AG04450 (cell line): ENCODE data around the gene ABHD11. TPM values are rescaled to one million over a fixed set of nuclear protein-coding genes. Genes with fewer than 3 reads are reported as not detected.

ENCODE experiments used
- CTCF ChIA-PET: fragments of 300-600, 350-600 bp; formaldehyde crosslinking; extraction: SDS; loops from one replicate; lab custom pipeline; 2022; ENCODE audit warnings: antibody characterized with exemption, inconsistent platforms; lab: Charles Lee
- POLR2A ChIA-PET: fragments of 350-600 bp; formaldehyde crosslinking; extraction: SDS; loops from one replicate; lab custom pipeline; 2021; ENCODE audit warnings: antibody characterized with exemption, inconsistent platforms; lab: Yijun Ruan, JAX
- DNase-seq: peaks from one replicate; pipeline ENCODE4 v3.0.0-alpha.2; 2011; ENCODE audit warnings: low read depth, low spot score
- H3K27ac ChIP-seq: one replicate; pipeline ENCODE4 v1.5.1; 2012; ENCODE audit warnings: low read depth, low read length, control low read depth
- H3K27me3 ChIP-seq: one replicate; pipeline ENCODE4 v1.6.0; 2012; ENCODE audit warnings: low read length; ENCODE audit not compliant: control insufficient read depth, insufficient read depth
- H3K4me3 ChIP-seq: 2 replicates; pipeline ENCODE4 v1.5.1; 2011; ENCODE audit warnings: mild to moderate bottlenecking, low read depth, low read length, control low read depth
- H3K9me3 ChIP-seq: 2 replicates; pipeline ENCODE4 v1.5.1; 2012; ENCODE audit warnings: low read length; ENCODE audit not compliant: control insufficient read depth, insufficient read depth
- CTCF ChIP-seq: IDR thresholded peaks from 2 replicates; pipeline ENCODE4 v1.5.1; 2011; ENCODE audit warnings: low read depth, low read length, control low read depth, inconsistent platforms
- polyA plus RNA-seq: library from polyadenylated mRNA; depleted of rRNA; stranded (reverse); fragments of >200 nt; gene quantifications from 2 replicates; pipeline ENCODE4 v1.2.3, GENCODE V29; 2011

Gene ABHD11
- polyA plus RNA-seq, 1 experiment: 5.1 TPM

GRCh38 chr7:73769481-73770001 is 30.9 kb upstream of the ABHD11 start:
- Histone ChIP-seq H3K27ac (no peak overlapping the region), H3K9me3 (peaks cover 6% of the 10 kb centered on the region; the same call in 1 of the 2 replicates), H3K4me3 (no peak overlapping the region), H3K27me3 (peaks cover 33% of the 10 kb centered on the region)
- ChIA-PET POLR2A (no interaction called here), CTCF (no interaction called here)
- no peak for DNase-seq
- no peak for TF ChIP-seq CTCF

- Histone ChIP-seq H3K27me3 (peaks cover 33% of the 10 kb centered on the region), H3K27ac (no peak overlapping the region), H3K9me3 (peaks cover 6% of the 10 kb centered on the region; the same call in 1 of the 2 replicates), H3K4me3 (no peak overlapping the region)
- POLR2A ChIA-PET: no interaction called here
- no peak for DNase-seq
- CTCF ChIA-PET: no interaction called here
- 0 out of 2 replicates have a peak, but pooled peaks have one; percentile 5 for TF ChIP-seq CTCF
These were observed 30.3 kb upstream of the ABHD11 start for GRCh38 chr7:73768641-73769480.

GRCh38 chr7:73766556-73767229 is 28.1 kb upstream of the ABHD11 start:
- H3K27me3 ChIP-seq: peaks cover 37% of the 10 kb centered on the region
- no peak overlapping the region for H3K27ac ChIP-seq
- no peak for TF ChIP-seq CTCF
- peaks cover 6% of the 10 kb centered on the region; the same call in 1 of the 2 replicates for H3K9me3 ChIP-seq
- no peak for DNase-seq
- ChIA-PET POLR2A (interaction anchor here (0.7 kb wide), 1 partner anchor 634 kb away, joined by 13 read pairs; no protein-coding TSS in a partner anchor), CTCF (no interaction called here)
- H3K4me3 ChIP-seq: no peak overlapping the region

GRCh38 chr7:73762659-73762999 is 24.0 kb upstream of the ABHD11 start:
- no peak for TF ChIP-seq CTCF
- POLR2A ChIA-PET: no interaction called here
- CTCF ChIA-PET: no interaction called here

More at GRCh38 chr7:73762659-73762999, 24.0 kb upstream of the ABHD11 start:
- no peak overlapping the region for H3K4me3 ChIP-seq
- DNase-seq: no peak
- H3K27ac ChIP-seq: no peak overlapping the region
- H3K27me3 ChIP-seq: peaks cover 7% of the 10 kb centered on the region
- H3K9me3 ChIP-seq: no peaks in the 10 kb centered on the region
